IgD-negative memory B cell (primary cell): Measurements from ENCODE around the gene HYLS1. TPM values are rescaled to one million over a fixed set of nuclear protein-coding genes. Genes with fewer than 3 reads are reported as not detected.

ENCODE experiments used
- H3K27ac Mint-ChIP-seq, 3 donors: one replicate each; pipeline ENCODE4 v1.8.0; 2020 to 2022; ENCODE audit warnings: mild to moderate bottlenecking in 3 of 3, mixed read lengths in 3 of 3, moderate library complexity in 1 of 3
- H3K27me3 Mint-ChIP-seq: one replicate; pipeline ENCODE4 v1.8.0; 2021; ENCODE audit warnings: mixed read lengths
- H3K36me3 Mint-ChIP-seq: one replicate; pipeline ENCODE4 v1.8.0; 2020; ENCODE audit warnings: mild to moderate bottlenecking, mixed read lengths
- H3K4me1 Mint-ChIP-seq, 3 donors: one replicate each; pipeline ENCODE4 v1.8.0; 2020 to 2022; ENCODE audit warnings: mixed read lengths in 3 of 3, mild to moderate bottlenecking in 1 of 3
- H3K4me3 Mint-ChIP-seq, 4 donors: one replicate each; pipeline ENCODE4 v1.8.0; 2020 to 2022; ENCODE audit warnings: mild to moderate bottlenecking in 4 of 4, mixed read lengths in 4 of 4, moderate library complexity in 3 of 4
- H3K9me3 Mint-ChIP-seq, 3 donors: one replicate each; pipeline ENCODE4 v1.8.0; 2020 to 2021; ENCODE audit warnings: mixed read lengths in 3 of 3, mild to moderate bottlenecking in 1 of 3
- polyA plus RNA-seq: library from polyadenylated mRNA; unstranded; fragments of 300-500 nt; fragmentation: Illumina TruSeq; gene quantifications from one replicate; pipeline ENCODE4 v1.2.3, GENCODE V29; 2021

HYLS1 gene
- polyA plus RNA-seq, 1 donor from 2014 or later, result 12.5 TPM

GRCh38 chr11:125922156-125922555 lies 34.7 kb downstream of the HYLS1 start:
- no peak overlapping the region for H3K4me3 Mint-ChIP-seq
- H3K27me3 Mint-ChIP-seq, result peaks cover 7% of the 10 kb centered on the region
- H3K4me1 Mint-ChIP-seq, result peaks cover 0 to 3% (median 0%) of the 10 kb centered on the region in 3 donors
- H3K9me3 Mint-ChIP-seq, result no peaks in the 10 kb centered on the region
- no peak overlapping the region for H3K27ac Mint-ChIP-seq
- no peaks in the 10 kb centered on the region for H3K36me3 Mint-ChIP-seq

- H3K27ac Mint-ChIP-seq, result no peak overlapping the region
- H3K4me3 Mint-ChIP-seq, result no peak overlapping the region
- H3K36me3 Mint-ChIP-seq, result no peaks in the 10 kb centered on the region
- peaks cover 3% of the 10 kb centered on the region for H3K27me3 Mint-ChIP-seq
- H3K4me1 Mint-ChIP-seq, result peaks cover 0 to 3% (median 0%) of the 10 kb centered on the region in 3 donors
- H3K9me3 Mint-ChIP-seq, result no peaks in the 10 kb centered on the region
These were observed 35.6 kb downstream of the HYLS1 start for GRCh38 chr11:125923012-125923579.

GRCh38 chr11:125923633-125924032 lies 36.2 kb downstream of the HYLS1 start:
- H3K4me1 Mint-ChIP-seq, result peaks cover 0 to 3% (median 0%) of the 10 kb centered on the region in 3 donors
- no peak overlapping the region for H3K27ac Mint-ChIP-seq
- H3K4me3 Mint-ChIP-seq, result no peak overlapping the region
- no peaks in the 10 kb centered on the region for H3K9me3 Mint-ChIP-seq
- H3K27me3 Mint-ChIP-seq, result peaks cover 3% of the 10 kb centered on the region
- no peaks in the 10 kb centered on the region for H3K36me3 Mint-ChIP-seq

GRCh38 chr11:125924384-125925007 lies 37.0 kb downstream of the HYLS1 start:
- H3K4me3 Mint-ChIP-seq, result no peak overlapping the region
- H3K9me3 Mint-ChIP-seq, result no peaks in the 10 kb centered on the region
- H3K36me3 Mint-ChIP-seq, result no peaks in the 10 kb centered on the region
- peaks cover 7% of the 10 kb centered on the region for H3K27me3 Mint-ChIP-seq
- peaks cover 0 to 3% (median 0%) of the 10 kb centered on the region in 3 donors for H3K4me1 Mint-ChIP-seq
- H3K27ac Mint-ChIP-seq, result peak overlapping the region in 1 of 3 donors; percentile 66

GRCh38 chr11:125925247-125925740 lies 37.8 kb downstream of the HYLS1 start:
- H3K4me1 Mint-ChIP-seq, result peaks cover 0 to 3% (median 0%) of the 10 kb centered on the region in 3 donors
- H3K36me3 Mint-ChIP-seq, result no peaks in the 10 kb centered on the region
- peaks cover 7% of the 10 kb centered on the region for H3K27me3 Mint-ChIP-seq
- no peak overlapping the region for H3K27ac Mint-ChIP-seq
- H3K4me3 Mint-ChIP-seq, result no peak overlapping the region
- no peaks in the 10 kb centered on the region for H3K9me3 Mint-ChIP-seq

GRCh38 chr11:125925804-125926203 lies 38.3 kb downstream of the HYLS1 start:
- Mint-ChIP-seq H3K36me3 (no peaks in the 10 kb centered on the region), H3K4me1 (peaks cover 0 to 3% (median 0%) of the 10 kb centered on the region in 3 donors), H3K27ac (no peak overlapping the region), H3K4me3 (no peak overlapping the region), H3K27me3 (peaks cover 7% of the 10 kb centered on the region), H3K9me3 (no peaks in the 10 kb centered on the region)

GRCh38 chr11:125926682-125927081 lies 39.2 kb downstream of the HYLS1 start:
- Mint-ChIP-seq H3K27ac (no peak overlapping the region), H3K36me3 (no peaks in the 10 kb centered on the region), H3K27me3 (peaks cover 7% of the 10 kb centered on the region), H3K4me3 (no peak overlapping the region), H3K4me1 (peaks cover 0 to 3% (median 0%) of the 10 kb centered on the region in 3 donors), H3K9me3 (no peaks in the 10 kb centered on the region)

GRCh38 chr11:125929445-125930075 lies 42.1 kb downstream of the HYLS1 start:
- Mint-ChIP-seq H3K9me3 (no peaks in the 10 kb centered on the region), H3K27me3 (peaks cover 13% of the 10 kb centered on the region), H3K36me3 (no peaks in the 10 kb centered on the region), H3K27ac (no peak overlapping the region), H3K4me1 (no peaks in the 10 kb centered on the region), H3K4me3 (no peak overlapping the region)

GRCh38 chr11:125930076-125930450 lies 42.6 kb downstream of the HYLS1 start:
- H3K36me3 Mint-ChIP-seq, result no peaks in the 10 kb centered on the region
- H3K27ac Mint-ChIP-seq, result no peak overlapping the region
- no peak overlapping the region for H3K4me3 Mint-ChIP-seq
- H3K9me3 Mint-ChIP-seq, result peaks cover 0 to under 1% (median 0%) of the 10 kb centered on the region in 3 donors
- H3K4me1 Mint-ChIP-seq, result no peaks in the 10 kb centered on the region
- H3K27me3 Mint-ChIP-seq, result peaks cover 13% of the 10 kb centered on the region

GRCh38 chr11:125931116-125931515 lies 43.6 kb downstream of the HYLS1 start:
- Mint-ChIP-seq H3K27ac (no peak overlapping the region), H3K27me3 (peaks cover 12% of the 10 kb centered on the region), H3K4me1 (no peaks in the 10 kb centered on the region)

GRCh38 chr11:125931668-125932067 lies 44.2 kb downstream of the HYLS1 start:
- peaks cover 10% of the 10 kb centered on the region for H3K27me3 Mint-ChIP-seq
- peaks cover 1% of the 10 kb centered on the region for H3K36me3 Mint-ChIP-seq
- no peak overlapping the region for H3K27ac Mint-ChIP-seq
- no peaks in the 10 kb centered on the region for H3K4me1 Mint-ChIP-seq
- H3K9me3 Mint-ChIP-seq, result peaks cover 0 to 4% (median 0%) of the 10 kb centered on the region in 3 donors
- no peak overlapping the region for H3K4me3 Mint-ChIP-seq

More at GRCh38 chr11:125931116-125931515, 43.6 kb downstream of the HYLS1 start:
- H3K9me3 Mint-ChIP-seq, result peaks cover 0 to 2% (median 0%) of the 10 kb centered on the region in 3 donors
- H3K36me3 Mint-ChIP-seq, result no peaks in the 10 kb centered on the region
- H3K4me3 Mint-ChIP-seq, result no peak overlapping the region

GRCh38 chr11:125932301-125932700 lies 44.8 kb downstream of the HYLS1 start:
- H3K27ac Mint-ChIP-seq, result no peak overlapping the region
- H3K27me3 Mint-ChIP-seq, result peaks cover 10% of the 10 kb centered on the region
- H3K4me1 Mint-ChIP-seq, result no peaks in the 10 kb centered on the region
- no peak overlapping the region for H3K4me3 Mint-ChIP-seq
- H3K9me3 Mint-ChIP-seq, result peaks cover 0 to 4% (median 0%) of the 10 kb centered on the region in 3 donors
- peaks cover 1% of the 10 kb centered on the region for H3K36me3 Mint-ChIP-seq

GRCh38 chr11:125933030-125933813 lies 45.8 kb downstream of the HYLS1 start:
- Mint-ChIP-seq H3K36me3 (peaks cover 1% of the 10 kb centered on the region), H3K4me1 (no peaks in the 10 kb centered on the region), H3K27me3 (peaks cover 10% of the 10 kb centered on the region), H3K9me3 (peaks cover 0 to 4% (median 0%) of the 10 kb centered on the region in 3 donors), H3K27ac (no peak overlapping the region), H3K4me3 (no peak overlapping the region)

- no peak overlapping the region for H3K27ac Mint-ChIP-seq
- peaks cover 0 to 4% (median 0%) of the 10 kb centered on the region in 3 donors for H3K9me3 Mint-ChIP-seq
- H3K36me3 Mint-ChIP-seq, result peaks cover 1% of the 10 kb centered on the region
- no peaks in the 10 kb centered on the region for H3K4me1 Mint-ChIP-seq
- no peak overlapping the region for H3K4me3 Mint-ChIP-seq
- H3K27me3 Mint-ChIP-seq, result peaks cover 6% of the 10 kb centered on the region
These were observed 47.0 kb downstream of the HYLS1 start for GRCh38 chr11:125934473-125934872.

GRCh38 chr11:125935056-125935455 lies 47.6 kb downstream of the HYLS1 start:
- no peak overlapping the region for H3K4me3 Mint-ChIP-seq
- peaks cover 6% of the 10 kb centered on the region for H3K27me3 Mint-ChIP-seq
- H3K27ac Mint-ChIP-seq, result no peak overlapping the region
- H3K36me3 Mint-ChIP-seq, result peaks cover 1% of the 10 kb centered on the region
- peaks cover 0 to 4% (median 0%) of the 10 kb centered on the region in 3 donors for H3K9me3 Mint-ChIP-seq
- H3K4me1 Mint-ChIP-seq, result no peaks in the 10 kb centered on the region
